Left forelimb (tissue), 1 donor: ENCODE results near the gene GPRC6A.
"Not testable (repeated sequence)": the region's sequence is repeated elsewhere in the genome, so short reads cannot be mapped to it uniquely, and the experiment has no call there.

Source experiments
- DNase-seq: peaks from one replicate; pipeline ENCODE4 v3.0.0-alpha.2; 2018; ENCODE audit warnings: low spot score

The GPRC6A gene

GRCh38 chr6:116828983-116829382 is at the start of gene GPRC6A:
Gene GPRC6A (minus strand): TSS chr6:116829083. CDS start chr6:116829013, 70 bp downstream.
- no peak for DNase-seq

- no peak for DNase-seq
Observed at GRCh38 chr6:116877743-116878142, 48.9 kb upstream of the GPRC6A start.

GRCh38 chr6:116876635-116877611 is 48.0 kb upstream of the GPRC6A start, which contains the start of gene RFX6:
Gene RFX6 (plus strand): TSS chr6:116877242. CDS start chr6:116877276, 34 bp downstream.
- no peak for DNase-seq

- DNase-seq: no peak
Observed at GRCh38 chr6:116876107-116876506, 47.2 kb upstream of the GPRC6A start.

- DNase-seq: no peak
Observed at GRCh38 chr6:116872771-116873170, 43.9 kb upstream of the GPRC6A start.

- DNase-seq: no peak
Observed at GRCh38 chr6:116866281-116866871, 37.5 kb upstream of the GPRC6A start.

- DNase-seq: no peak
Observed at GRCh38 chr6:116859264-116859663, 30.4 kb upstream of the GPRC6A start.

GRCh38 chr6:116858060-116858459 is 29.2 kb upstream of the GPRC6A start:
- no peak for DNase-seq

- no peak for DNase-seq
Observed at GRCh38 chr6:116847227-116847626, 18.3 kb upstream of the GPRC6A start.

- no peak for DNase-seq
Observed at GRCh38 chr6:116842459-116842858, 13.6 kb upstream of the GPRC6A start.

GRCh38 chr6:116840091-116840490 is 11.2 kb upstream of the GPRC6A start:
- DNase-seq: no peak

GRCh38 chr6:116836606-116837342 is 7.9 kb upstream of the GPRC6A start:
- no peak for DNase-seq

GRCh38 chr6:116834526-116834925 is 5.6 kb upstream of the GPRC6A start:
- not testable (repeated sequence) for DNase-seq

GRCh38 chr6:116827561-116828240 is 1.2 kb downstream of the GPRC6A start:
- no peak for DNase-seq

- DNase-seq: not testable (repeated sequence)
Observed at GRCh38 chr6:116816336-116816735, 12.5 kb downstream of the GPRC6A start.

GRCh38 chr6:116812051-116812650 is 16.7 kb downstream of the GPRC6A start:
- no peak for DNase-seq

GRCh38 chr6:116801971-116802370 is 26.9 kb downstream of the GPRC6A start:
- no peak for DNase-seq

GRCh38 chr6:116799945-116800344 is 28.9 kb downstream of the GPRC6A start:
- DNase-seq: no peak

GRCh38 chr6:116797585-116797984 is 31.3 kb downstream of the GPRC6A start:
- no peak for DNase-seq

GRCh38 chr6:116793224-116793623 is 35.7 kb downstream of the GPRC6A start:
- no peak for DNase-seq

GRCh38 chr6:116783852-116784251 is 45.0 kb downstream of the GPRC6A start:
- no peak for DNase-seq
